HG02981 (cell line): ENCODE results near the gene ACE.

Source experiments
- ATAC-seq: cut with Tn5 transposase; IDR thresholded peaks from one replicate; pipeline ENCODE4 v1.9.1; 2021; ENCODE audit warnings: mild to moderate bottlenecking, moderate library complexity; ENCODE audit not compliant: unreplicated experiment

ACE gene

DNA sequence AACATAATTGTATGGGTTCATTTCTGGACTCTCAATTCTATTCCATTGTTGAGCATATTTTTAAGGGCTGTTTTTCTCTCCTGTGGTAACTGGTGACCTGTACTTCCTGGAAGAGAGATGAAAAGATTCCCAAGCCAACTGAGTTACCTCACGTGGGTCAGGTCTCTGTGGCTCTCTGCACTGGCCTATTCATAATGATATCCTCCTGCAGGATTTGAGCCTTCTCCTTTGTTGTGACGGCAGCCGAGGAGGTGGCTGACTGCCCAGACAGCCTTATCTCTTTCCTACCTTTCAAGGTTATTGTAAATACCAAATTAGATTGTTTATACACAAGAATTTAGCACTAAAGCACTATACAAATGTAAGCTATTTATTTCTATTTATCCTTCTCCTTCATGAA, 2.7 kb upstream of the ACE start:
- ATAC-seq, result no peak

DNA sequence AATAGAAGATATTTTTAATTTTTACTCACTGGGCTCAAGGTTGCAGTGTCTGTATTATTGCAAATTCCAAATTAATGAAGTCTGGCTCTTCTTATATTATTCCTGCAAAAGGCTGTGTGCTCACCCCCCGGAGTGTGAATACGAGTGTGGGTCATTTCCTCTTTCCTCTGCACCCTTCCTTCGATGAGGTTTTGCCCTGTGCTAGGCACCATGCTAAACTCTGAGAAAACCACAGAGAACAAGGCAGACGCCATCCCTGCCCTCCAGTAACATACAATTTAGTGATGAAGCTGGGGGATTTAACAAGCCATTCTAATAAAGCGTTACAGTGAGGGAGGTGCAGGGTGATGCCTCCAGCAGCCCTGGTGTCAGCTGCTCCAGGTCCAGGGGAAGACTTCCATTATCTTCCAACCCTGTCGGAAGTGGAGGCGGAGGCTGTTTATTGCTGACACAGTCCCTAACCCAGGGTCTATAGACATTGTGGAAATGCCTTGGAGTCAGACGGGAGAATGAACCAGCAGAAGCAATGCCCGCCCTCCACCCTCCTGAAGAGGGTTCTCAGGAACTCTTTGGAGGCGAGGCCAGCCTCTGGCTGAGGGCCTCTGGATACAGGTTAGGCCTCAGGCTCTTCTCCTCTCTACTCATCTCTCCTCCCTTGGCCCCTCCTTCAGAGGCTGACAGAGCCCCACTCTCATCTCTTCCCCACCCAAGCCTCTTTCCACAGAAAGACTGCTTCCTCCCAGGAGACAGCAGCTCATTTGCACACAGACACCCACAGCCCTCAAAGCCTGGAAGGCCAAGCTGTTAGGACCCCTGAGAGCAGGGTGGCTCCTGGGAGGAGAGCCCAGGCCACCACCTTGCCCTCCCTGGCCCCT, 2.0 kb upstream of the ACE start:
- ATAC-seq, result no peak

DNA sequence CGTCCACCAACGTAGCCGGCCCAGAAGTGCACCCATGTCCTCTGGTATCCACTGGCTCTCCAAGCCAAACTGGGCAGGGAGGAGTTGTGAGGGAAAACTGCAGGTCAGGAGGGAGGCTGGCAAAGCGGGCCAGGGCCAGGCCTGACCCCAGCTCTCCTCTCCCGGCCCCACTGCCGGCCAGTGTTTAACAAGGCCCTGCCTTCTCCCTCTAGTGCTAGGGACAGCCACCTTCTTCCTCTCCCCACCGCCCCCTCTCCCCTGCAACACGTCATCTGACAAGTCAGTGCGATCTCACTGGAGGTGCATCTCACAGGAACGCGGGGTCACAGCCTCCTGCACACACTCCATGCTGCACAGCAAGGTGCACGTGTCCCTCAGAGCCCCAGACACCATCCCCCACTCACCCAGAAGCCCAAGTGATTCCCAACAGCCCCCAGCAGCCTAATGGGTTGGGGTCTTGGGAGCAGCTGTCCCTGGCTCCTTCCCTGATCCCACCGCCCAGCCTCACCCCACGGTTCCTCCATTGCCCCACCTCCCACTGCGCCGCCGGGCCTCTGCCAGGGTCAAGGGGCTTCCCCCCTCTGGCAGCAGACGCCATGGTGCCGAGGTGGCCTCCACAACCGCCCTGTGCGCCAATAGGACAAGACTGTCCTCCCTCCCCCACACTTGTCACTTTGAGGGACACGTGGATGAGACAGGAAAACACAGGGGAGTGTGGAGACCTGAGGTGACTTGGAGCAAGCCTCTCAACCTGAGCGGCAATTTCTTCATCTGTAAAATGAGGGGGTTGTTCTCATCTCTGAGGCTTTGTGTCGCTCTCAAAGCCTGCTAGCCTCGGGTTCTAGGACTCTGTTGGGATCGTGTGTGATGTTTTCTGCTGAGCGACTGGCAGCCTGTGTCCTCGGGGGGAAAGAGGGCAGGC, 1.1 kb upstream of the ACE start:
- ATAC-seq, result no peak

DNA sequence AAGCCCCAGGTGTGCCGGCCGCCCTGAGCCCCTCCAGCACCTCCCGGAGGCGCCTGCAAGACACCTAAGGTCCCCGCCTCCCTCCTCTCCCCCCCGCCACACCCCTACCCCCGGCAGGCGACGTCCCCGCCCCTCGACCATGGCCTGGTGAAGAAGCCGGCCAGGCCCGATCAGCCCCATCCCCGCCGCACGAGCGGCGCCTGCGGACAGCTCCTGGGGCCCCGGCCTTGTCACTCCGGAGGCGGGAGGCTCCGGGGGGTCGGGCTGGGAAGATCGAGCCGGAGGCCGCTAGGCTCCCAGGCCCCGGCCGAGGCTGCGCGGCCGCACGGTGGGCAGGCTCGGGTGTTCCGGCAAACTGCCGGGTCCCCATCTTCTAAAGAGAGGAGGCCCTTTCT, 405 bp upstream of the ACE start:
- no peak for ATAC-seq

DNA sequence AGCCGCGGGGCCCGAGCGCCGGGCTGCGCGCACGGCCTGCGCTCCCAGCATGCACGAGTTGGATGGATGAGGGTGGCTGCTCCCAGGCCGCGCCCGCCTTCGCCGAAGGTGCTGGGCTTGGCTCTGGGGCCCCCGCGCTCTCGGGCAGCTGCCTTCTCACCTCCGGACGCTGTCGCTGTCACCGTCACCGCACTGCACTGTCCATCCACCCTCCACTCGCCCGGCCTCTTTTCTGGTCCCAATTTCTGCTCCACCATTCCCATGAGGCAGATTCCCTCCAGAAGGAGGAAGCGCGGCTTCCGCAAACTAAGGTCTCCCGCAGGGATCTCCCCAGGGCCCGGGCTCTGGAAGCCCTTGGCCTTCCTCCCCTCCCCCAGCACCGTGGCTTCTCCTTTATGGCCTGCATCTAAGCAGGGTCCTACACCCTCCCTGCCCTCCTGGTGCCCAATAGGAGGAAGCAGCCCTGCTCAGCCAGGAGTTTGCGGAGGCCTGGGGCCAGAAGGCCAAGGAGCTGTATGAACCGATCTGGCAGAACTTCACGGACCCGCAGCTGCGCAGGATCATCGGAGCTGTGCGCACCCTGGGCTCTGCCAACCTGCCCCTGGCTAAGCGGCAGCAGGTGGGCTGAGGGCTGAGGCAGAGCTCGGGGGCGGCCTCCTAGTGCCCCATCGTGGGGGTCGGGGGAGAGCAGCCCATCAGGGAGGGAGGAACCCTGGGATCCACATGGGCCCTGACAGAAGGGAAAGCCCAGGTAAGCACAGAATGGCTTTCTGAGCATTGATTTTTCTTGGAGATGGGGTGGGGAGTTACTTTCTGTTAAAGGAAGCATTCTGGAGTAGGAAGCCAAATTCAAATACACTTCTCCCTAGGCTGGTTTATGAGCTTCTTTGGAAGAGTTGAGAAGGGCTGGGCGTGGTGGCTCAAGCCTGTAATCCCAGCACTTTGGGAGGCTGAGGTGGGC, 899 bp downstream of the ACE start:
- no peak for ATAC-seq

DNA sequence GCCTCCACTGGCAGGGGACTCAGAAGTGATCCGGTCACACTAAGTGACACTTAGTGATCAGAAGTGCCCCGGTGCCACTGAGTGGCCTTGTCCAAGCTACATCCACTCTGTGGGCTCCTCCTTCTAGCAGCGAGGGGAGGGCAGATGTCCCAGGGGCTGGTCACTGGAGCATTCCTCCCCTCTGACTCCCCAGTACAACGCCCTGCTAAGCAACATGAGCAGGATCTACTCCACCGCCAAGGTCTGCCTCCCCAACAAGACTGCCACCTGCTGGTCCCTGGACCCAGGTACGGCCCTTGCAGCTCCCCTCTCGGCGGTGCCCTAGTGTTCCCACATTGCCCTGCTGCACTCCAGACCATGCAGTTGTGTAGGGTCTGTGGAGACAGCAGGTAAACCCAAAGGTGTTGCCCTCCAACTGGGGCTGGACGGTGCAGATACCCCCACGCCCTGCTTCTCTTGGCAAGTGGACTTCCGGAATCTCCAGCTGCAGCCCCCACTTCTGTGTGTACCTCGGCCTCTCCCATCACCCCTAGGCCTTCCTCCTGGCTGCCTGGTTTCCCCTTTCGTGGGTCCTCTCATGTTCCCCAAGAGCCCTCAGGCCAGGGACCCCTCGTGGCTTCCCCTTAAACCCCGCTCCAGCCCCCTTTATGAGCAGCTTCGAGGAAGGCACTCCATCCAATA, 2.1 kb downstream of the ACE start:
- peak; percentile 70 for ATAC-seq

DNA sequence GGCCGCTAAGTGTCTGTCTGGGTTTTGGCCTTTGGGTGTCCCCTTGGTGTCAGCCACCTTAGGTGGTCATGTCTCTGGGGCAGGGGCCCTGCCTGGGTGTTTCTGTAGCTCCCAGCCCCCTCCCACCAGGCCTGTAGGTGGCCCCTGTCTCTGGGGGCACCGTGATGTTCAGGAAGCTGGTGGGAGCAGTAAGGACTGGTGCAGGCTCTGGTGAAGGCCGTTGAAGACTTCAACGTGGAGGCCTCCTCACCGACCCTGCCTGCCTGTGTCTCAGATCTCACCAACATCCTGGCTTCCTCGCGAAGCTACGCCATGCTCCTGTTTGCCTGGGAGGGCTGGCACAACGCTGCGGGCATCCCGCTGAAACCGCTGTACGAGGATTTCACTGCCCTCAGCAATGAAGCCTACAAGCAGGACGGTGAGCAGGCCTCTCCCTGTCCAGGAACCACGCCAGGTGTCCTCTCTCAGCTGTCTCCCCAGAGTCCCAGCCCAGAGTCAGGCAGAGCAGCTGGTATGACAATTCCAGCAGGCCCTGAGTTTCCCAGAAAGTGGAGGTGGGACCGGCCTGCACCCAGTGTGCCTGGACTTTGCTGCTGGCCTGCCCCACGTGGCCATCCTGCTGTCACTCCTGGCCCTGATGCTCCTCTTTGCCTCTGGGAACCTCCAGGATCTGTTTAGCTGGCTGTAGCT, 2.8 kb downstream of the ACE start:
- no peak for ATAC-seq

DNA sequence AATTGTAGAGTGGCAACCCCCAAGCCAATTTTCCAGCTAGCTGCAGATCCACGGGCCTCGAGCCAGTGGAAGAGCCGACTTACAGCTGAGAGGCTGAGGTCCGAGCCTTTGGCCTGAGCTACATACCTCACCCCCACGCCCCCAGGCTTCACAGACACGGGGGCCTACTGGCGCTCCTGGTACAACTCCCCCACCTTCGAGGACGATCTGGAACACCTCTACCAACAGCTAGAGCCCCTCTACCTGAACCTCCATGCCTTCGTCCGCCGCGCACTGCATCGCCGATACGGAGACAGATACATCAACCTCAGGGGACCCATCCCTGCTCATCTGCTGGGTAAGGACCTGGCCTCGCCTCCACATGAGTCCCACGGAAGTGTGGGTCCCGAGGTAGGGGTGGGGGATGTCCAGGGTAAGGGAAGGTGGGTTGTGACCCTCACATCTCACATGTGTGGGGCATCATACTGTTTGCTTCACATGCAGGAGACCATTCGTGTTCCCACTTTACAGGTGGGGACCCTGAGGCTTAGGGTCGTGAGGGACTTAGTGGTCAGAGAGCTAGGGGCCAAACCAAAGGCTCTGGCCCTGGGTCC, 3.4 kb downstream of the ACE start:
- no peak for ATAC-seq

DNA sequence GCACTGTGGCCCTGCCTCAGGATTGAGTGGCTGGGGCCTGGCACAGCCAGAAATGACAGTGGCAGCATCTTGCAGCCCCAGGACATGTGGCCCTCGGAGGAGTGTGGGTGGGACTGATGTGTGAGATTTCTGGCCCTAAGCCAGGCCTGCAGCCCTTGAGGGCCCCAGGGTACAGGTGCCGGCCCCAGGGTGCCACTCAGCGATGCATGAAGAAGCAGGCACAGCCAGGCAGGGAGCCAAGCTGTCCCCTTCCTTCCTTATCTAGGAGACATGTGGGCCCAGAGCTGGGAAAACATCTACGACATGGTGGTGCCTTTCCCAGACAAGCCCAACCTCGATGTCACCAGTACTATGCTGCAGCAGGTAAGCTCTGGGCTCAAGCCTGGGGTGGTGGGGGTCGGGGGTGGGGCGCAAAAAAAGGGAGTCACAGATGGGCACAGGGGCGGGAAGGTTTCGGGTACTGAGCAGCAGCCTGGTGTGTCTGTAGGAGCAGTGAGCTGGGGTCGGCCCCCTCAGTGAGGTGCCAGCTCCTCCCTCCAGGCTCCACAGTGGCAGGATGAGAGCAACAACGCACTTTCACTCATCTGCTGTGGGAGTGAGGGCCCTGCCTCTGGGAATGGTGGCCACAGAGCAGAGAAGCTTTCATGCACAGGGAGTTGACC, 4.1 kb downstream of the ACE start:
- no peak for ATAC-seq

DNA sequence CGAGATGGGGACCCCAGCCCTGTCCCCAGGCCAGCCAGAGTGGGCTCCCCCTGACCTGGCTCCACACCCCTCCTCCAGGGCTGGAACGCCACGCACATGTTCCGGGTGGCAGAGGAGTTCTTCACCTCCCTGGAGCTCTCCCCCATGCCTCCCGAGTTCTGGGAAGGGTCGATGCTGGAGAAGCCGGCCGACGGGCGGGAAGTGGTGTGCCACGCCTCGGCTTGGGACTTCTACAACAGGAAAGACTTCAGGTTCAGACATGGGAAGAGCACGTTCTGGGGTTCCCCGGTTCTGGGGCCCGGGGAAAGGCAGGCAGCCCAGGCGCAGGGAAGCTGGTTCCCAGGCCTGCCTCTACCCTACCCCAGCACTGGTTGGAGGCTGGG, 4.6 kb downstream of the ACE start:
- ATAC-seq, result no peak

DNA sequence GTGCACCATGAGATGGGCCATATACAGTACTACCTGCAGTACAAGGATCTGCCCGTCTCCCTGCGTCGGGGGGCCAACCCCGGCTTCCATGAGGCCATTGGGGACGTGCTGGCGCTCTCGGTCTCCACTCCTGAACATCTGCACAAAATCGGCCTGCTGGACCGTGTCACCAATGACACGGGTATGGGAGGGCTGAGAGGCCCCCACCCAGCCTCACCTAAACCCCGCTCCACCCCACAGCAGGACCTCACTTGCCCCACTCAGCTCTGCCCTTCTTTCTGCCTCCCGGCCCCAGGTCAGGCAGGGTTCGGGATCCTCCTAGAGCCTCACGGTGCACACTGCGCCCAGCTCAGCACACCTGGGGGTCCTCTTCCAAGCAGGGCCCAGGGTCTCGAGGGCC, 5.6 kb downstream of the ACE start:
- no peak for ATAC-seq

DNA sequence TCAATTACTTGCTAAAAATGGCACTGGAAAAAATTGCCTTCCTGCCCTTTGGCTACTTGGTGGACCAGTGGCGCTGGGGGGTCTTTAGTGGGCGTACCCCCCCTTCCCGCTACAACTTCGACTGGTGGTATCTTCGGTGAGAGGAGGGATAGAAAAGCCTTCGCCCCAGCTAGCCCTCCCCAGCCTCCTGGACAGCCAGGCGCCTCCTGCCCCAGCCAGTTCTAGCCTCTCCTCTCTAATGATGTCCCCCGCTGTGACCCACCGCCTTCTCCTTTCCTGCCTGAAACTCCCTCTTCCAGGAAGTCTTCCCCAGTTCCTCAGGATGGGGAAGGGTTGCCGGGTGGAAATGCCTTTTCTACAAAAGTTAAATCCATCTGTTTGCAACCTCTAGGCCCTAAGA, 6.2 kb downstream of the ACE start:
- no peak for ATAC-seq

DNA sequence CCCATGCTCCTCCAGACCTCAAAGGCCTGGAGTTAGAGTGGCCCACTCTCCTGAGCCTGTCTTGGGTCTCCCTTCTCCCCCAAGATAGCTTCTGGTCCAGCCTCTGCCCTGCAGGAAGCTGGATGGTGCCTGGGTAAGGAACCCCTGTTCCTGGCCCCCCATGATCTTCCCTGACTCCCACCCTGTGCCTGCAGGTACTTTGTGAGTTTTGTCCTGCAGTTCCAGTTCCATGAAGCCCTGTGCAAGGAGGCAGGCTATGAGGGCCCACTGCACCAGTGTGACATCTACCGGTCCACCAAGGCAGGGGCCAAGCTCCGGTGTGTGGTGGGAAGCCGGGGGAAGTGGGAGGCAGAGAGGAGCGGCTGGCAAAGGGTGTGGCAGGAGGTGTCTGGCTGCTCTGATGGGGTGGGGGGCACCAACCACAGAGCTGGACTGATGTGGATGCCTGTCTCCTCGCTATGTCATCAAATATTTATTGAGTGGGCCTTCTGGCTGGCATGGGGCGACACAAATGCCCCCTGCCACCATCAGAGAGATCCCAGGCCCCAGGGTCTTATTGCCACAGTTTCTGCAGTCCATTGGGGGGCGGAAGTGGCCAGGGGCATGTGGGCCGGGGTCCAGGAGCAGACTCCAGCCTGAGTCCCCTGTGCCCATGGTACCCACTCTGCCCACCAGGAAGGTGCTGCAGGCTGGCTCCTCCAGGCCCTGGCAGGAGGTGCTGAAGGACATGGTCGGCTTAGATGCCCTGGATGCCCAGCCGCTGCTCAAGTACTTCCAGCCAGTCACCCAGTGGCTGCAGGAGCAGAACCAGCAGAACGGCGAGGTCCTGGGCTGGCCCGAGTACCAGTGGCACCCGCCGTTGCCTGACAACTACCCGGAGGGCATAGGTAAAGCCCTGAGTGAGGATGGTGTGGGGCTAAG, 7.1 kb downstream of the ACE start:
- no peak for ATAC-seq

DNA sequence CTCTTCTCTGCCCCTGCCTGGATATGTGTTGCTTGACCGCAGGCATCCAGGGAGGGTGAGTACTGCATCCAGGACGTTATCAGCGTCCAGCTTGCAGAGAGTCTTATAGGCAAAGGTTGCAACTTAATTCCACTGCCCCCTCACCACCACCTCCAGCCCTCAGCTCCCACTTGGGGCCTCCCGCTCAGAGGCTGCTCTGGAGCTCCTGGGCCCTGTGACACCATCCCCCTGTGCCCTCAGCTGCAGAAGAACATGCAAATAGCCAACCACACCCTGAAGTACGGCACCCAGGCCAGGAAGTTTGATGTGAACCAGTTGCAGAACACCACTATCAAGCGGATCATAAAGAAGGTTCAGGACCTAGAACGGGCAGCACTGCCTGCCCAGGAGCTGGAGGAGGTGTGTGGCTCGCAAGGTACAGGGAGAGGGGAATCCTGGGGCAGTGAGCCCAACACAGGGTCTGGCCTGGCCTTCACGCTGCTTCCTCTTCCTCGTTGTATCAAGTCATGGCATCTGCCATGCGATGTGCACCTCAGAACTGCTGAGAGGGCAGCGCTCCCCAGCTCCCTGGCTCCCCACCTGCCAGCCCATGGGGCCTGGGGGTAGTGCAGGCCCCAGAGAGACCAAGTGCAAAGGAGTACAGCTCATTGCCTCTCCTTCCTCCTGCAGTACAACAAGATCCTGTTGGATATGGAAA, 9.6 kb downstream of the ACE start:
- ATAC-seq, result no peak

DNA sequence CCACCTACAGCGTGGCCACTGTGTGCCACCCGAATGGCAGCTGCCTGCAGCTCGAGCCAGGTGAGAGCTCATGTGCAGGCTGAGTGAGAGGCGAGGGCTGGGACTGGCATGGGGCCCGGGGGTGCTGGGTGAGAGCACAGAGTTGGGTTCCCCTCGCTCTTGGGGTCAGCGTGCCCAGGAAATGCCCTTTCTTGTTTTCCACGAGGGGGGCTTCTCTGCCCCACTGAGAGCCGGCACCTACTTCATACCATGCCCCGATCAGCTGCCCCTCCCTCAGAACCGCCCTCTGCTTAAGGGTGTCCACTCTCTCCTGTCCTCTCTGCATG, 10.1 kb downstream of the ACE start:
- ATAC-seq, result no peak

DNA sequence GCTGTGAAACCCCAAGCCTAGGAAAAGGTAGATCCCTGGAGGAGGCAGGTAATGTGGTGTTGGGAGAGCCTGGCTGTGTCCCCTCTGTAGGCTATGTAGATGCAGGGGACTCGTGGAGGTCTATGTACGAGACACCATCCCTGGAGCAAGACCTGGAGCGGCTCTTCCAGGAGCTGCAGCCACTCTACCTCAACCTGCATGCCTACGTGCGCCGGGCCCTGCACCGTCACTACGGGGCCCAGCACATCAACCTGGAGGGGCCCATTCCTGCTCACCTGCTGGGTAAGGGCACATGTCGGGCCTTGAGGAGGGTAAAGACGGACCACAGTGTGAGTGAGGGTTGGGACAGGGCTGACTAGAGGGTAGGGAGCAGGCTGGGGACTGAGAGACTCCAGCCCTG, 12.0 kb downstream of the ACE start:
- ATAC-seq, result no peak

DNA sequence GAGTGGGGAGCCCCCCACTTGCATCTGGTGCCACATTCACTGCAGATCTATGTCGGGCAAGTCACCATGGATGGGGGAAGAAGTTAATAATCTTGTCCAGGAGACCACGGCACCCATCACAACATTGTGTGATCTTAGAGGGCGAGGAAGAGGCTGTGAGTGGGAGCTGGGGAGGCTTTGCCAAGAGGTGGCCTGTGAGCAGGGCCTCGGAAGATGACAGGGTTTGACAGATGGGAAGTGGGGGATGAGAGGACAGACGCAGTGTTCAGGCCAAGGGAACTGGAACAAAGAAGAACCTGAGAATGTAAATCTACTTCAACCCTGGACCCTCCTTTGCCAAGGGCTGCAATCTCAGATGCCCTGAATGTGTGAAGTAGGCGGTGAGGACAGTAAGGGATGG, 12.4 kb downstream of the ACE start:
- no peak for ATAC-seq
